DND-41 (cell line): Measurements from ENCODE around the gene DRD4.
"Not testable (repeated sequence)": the region's sequence is repeated elsewhere in the genome, so short reads cannot be mapped to it uniquely, and the experiment has no call there.

Source experiments
- ATAC-seq: fragments of 200-7000 bp; cut with Tn5 transposase; 3 replicates; pipeline ENCODE4 v1.9.1; 2021; ENCODE audit warnings: low read depth; ENCODE audit not compliant: insufficient read depth
- DNase-seq: peaks from one replicate; pipeline ENCODE4 v3.0.0-alpha.2; 2020
- H2AFZ ChIP-seq: 2 replicates; pipeline ENCODE4 v1.6.0; 2012; ENCODE audit warnings: low read depth, low read length
- H3K27ac ChIP-seq: 2 replicates; pipeline ENCODE4 v1.5.1; 2012; ENCODE audit warnings: low read length, inconsistent platforms
- H3K27me3 ChIP-seq: fragments of 200-600 bp; sonication (generic); 2 replicates; pipeline ENCODE4 v1.6.0; 2012; ENCODE audit warnings: low read length, mild to moderate bottlenecking, inconsistent platforms; ENCODE audit not compliant: insufficient read depth, poor library complexity
- H3K36me3 ChIP-seq: 2 replicates; pipeline ENCODE4 v1.5.1; 2012; ENCODE audit warnings: low read length, inconsistent platforms; ENCODE audit not compliant: insufficient read depth
- H3K4me1 ChIP-seq: 2 replicates; pipeline ENCODE4 v1.5.1; 2012; ENCODE audit warnings: mild to moderate bottlenecking, low read length; ENCODE audit not compliant: insufficient read depth
- H3K4me2 ChIP-seq: 2 replicates; pipeline ENCODE4 v1.6.0; 2012; ENCODE audit warnings: mild to moderate bottlenecking, moderate library complexity, low read length, inconsistent platforms; ENCODE audit not compliant: insufficient read depth
- H3K4me3 ChIP-seq, 2 experiments: fragments of 200-600 bp in 1 of 2; shearing (Covaris generic) in 1 of 2; 2 replicates each; pipeline ENCODE4 v1.5.1; 2012 to 2016; ENCODE audit warnings: inconsistent platforms in 2 of 2, low read length in 2 of 2, mild to moderate bottlenecking in 2 of 2, low read depth in 1 of 2, moderate library complexity in 1 of 2
- H3K79me2 ChIP-seq: 2 replicates; pipeline ENCODE4 v1.6.0; 2012; ENCODE audit warnings: low read length, inconsistent platforms; ENCODE audit not compliant: insufficient read depth
- H3K9ac ChIP-seq: 2 replicates; pipeline ENCODE4 v1.6.0; 2012; ENCODE audit warnings: low read depth, mild to moderate bottlenecking, inconsistent platforms, low read length, moderate library complexity
- H3K9me3 ChIP-seq: 2 replicates; pipeline ENCODE4 v1.5.1; 2012; ENCODE audit warnings: low read length, moderate library complexity, mild to moderate bottlenecking, inconsistent platforms; ENCODE audit not compliant: insufficient read depth, severe bottlenecking
- H4K20me1 ChIP-seq: 2 replicates; pipeline ENCODE4 v1.6.0; 2012; ENCODE audit warnings: low read length; ENCODE audit not compliant: insufficient read depth
- CTCF ChIP-seq: IDR thresholded peaks from 2 replicates; pipeline ENCODE4 v1.5.1; 2012; ENCODE audit warnings: borderline replicate concordance, low read length, moderate library complexity, mild to moderate bottlenecking; ENCODE audit not compliant: poor library complexity, severe bottlenecking; ENCODE audit errors: extremely low read depth
- EZH2 ChIP-seq: IDR thresholded peaks from 3 replicates; pipeline ENCODE4 v1.6.1; 2012; ENCODE audit warnings: borderline replicate concordance, low read depth, mild to moderate bottlenecking, moderate library complexity, low read length, inconsistent platforms; ENCODE audit not compliant: severe bottlenecking

The DRD4 gene

GRCh38 chr11:653837-654236 is 16.8 kb downstream of the DRD4 start:
- no peaks in the 10 kb centered on the region for H3K79me2 ChIP-seq
- DNase-seq, result no peak
- TF ChIP-seq CTCF (no peak), EZH2 (no peak)
- H3K9ac ChIP-seq, result no peak overlapping the region
- no peak overlapping the region for H3K27ac ChIP-seq
- no peak for ATAC-seq
- H2AFZ ChIP-seq, result no peak overlapping the region
- no peaks in the 10 kb centered on the region for H3K27me3 ChIP-seq
- no peaks in the 10 kb centered on the region for H3K9me3 ChIP-seq
- H3K4me3 ChIP-seq, result no peak overlapping the region
- H4K20me1 ChIP-seq, result peaks cover 15% of the 10 kb centered on the region
- no peaks in the 10 kb centered on the region for H3K4me1 ChIP-seq
- no peak overlapping the region for H3K4me2 ChIP-seq
- peaks cover 75% of the 10 kb centered on the region for H3K36me3 ChIP-seq

DNA sequence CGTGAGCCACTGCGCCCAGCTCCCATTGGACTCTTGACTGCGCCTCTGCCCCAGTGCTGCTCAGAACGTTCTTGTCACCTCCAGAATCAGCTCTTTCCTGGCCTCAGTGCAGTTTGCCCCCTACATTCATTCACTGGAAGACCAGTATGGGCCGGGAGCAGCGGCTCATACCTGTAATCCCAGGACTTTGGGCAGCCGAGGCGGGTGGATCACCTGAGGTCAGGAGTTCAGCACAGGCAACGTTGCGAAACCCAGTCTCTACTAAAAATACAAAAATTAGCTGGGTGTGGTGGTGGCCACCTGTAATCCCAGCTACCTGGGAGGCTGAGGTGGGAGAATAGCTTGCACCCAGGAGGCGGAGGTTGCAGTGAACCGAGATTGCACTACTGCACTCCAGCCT is 17.4 kb downstream of the DRD4 start:
- not testable (repeated sequence) for H3K9me3 ChIP-seq, H2AFZ ChIP-seq, H3K27me3 ChIP-seq, H3K4me3 ChIP-seq, H3K27ac ChIP-seq, H3K9ac ChIP-seq, H3K4me2 ChIP-seq, H3K79me2 ChIP-seq, ATAC-seq, H3K4me1 ChIP-seq, DNase-seq
- Histone ChIP-seq H3K36me3 (peaks cover 76% of the 10 kb centered on the region), H4K20me1 (peaks cover 15% of the 10 kb centered on the region)

DNA sequence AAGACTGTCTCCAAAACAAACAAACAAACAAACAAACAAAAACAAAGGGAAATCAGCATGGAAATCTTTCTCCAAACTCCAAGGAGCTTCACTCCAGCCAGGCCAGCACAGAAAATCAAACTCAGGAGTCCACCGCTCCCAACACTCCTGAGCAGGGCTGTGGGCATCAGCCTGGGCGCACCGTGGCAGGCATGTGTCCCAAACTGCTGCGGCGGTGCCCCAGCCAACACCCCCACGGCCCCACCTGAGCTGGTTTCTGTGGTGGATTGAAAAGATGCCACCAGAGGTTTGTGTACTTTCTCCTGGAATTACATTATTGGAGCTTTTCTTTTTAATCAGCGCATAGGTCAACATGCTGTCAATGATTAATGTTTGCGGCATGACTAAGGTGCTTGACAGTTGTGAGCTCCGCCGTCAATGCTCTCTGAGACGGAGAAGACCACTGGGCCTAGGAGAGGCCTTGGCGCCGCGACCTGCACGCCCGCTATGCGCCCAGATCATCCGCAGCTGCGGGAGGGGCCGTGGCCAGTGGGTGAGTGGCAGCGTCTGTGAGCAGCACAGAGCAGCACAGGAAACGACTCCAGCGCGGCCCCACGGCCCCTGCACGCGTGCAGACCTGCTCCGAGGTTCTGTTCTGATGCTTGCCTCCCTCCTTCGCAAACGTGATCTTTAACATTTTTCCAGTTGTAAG is 18.1 kb downstream of the DRD4 start:
- Histone ChIP-seq H3K4me2 (no peak overlapping the region), H2AFZ (no peak overlapping the region), H3K4me1 (no peaks in the 10 kb centered on the region), H3K4me3 (no peak overlapping the region), H3K27ac (no peak overlapping the region), H4K20me1 (peaks cover 15% of the 10 kb centered on the region), H3K27me3 (no peaks in the 10 kb centered on the region), H3K79me2 (no peaks in the 10 kb centered on the region), H3K9me3 (no peaks in the 10 kb centered on the region), H3K9ac (no peak overlapping the region), H3K36me3 (peaks cover 76% of the 10 kb centered on the region)
- ATAC-seq (no peak), DNase-seq (no peak)
- no peak for TF ChIP-seq EZH2
- TF ChIP-seq CTCF, result no peak

DNA sequence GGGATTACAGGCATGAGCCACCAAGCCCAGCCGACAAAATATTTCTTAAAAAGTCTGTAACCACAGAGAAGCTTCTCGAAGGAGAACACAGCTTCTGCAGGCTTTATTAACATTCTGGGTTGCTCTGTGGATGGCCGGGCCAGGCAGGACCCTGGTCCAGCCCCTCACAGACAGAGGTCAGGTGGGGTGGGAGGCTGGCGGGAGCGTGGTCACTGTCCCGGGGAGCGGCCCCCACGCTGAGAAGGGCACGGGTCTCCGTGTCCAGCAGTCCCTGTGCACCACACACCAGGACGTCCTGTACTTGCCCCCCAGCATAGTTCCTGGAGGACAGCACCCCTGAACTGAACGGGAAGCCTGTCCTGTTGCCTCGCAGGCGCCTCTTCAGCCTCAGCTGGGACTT is 19.4 kb downstream of the DRD4 start:
- Histone ChIP-seq H4K20me1 (peaks cover 23% of the 10 kb centered on the region), H3K4me3 (no peak overlapping the region), H3K9ac (no peak overlapping the region), H3K27ac (no peak overlapping the region), H3K27me3 (no peaks in the 10 kb centered on the region), H2AFZ (no peak overlapping the region), H3K79me2 (no peaks in the 10 kb centered on the region), H3K4me1 (no peaks in the 10 kb centered on the region), H3K4me2 (no peak overlapping the region), H3K36me3 (peaks cover 78% of the 10 kb centered on the region), H3K9me3 (no peaks in the 10 kb centered on the region)
- TF ChIP-seq EZH2 (no peak), CTCF (no peak)
- DNase-seq, result no peak
- no peak for ATAC-seq
